MCF 10A (cell line): Measurements from ENCODE around the gene GPX6. TPM values are rescaled to one million over a fixed set of nuclear protein-coding genes. Genes with fewer than 3 reads are reported as not detected.
"Not testable (repeated sequence)": the region's sequence is repeated elsewhere in the genome, so short reads cannot be mapped to it uniquely, and the experiment has no call there.

ENCODE experiments used
- BruUV-seq: library from RNA; stranded (reverse); fragments of 400-500 nt; replicated peaks from 2 replicates; lab custom pipeline; 2021; lab: Mats Ljungman, UMichigan
- CTCF ChIA-PET: fragments of 300-600 bp; sonication (Branson Sonifier 250); formaldehyde crosslinking; extraction: SDS; loops from one replicate; lab custom pipeline; 2021; ENCODE audit warnings: antibody characterized with exemption, inconsistent platforms; lab: Yijun Ruan, JAX
- POLR2A ChIA-PET: fragments of 300-600, 350-650 bp; sonication (Branson Sonifier 250); formaldehyde crosslinking; extraction: SDS; loops from one replicate; lab custom pipeline; 2020; ENCODE audit warnings: antibody characterized with exemption, inconsistent platforms; lab: Yijun Ruan, JAX
- DNase-seq: peaks from one replicate; pipeline ENCODE4 v3.0.0-alpha.2; 2018; ENCODE audit not compliant: unreplicated experiment
- H3K27ac Mint-ChIP-seq: one replicate; pipeline ENCODE4 v1.8.0; 2022; ENCODE audit warnings: mild to moderate bottlenecking, low read depth, mixed read lengths; ENCODE audit not compliant: unreplicated experiment
- H3K27me3 Mint-ChIP-seq: one replicate; pipeline ENCODE4 v1.8.0; 2022; ENCODE audit warnings: mixed read lengths; ENCODE audit not compliant: insufficient read depth, unreplicated experiment
- H3K36me3 Mint-ChIP-seq: one replicate; pipeline ENCODE4 v1.8.0; 2022; ENCODE audit warnings: mild to moderate bottlenecking, moderate library complexity, mixed read lengths; ENCODE audit not compliant: insufficient read depth, unreplicated experiment
- H3K4me1 Mint-ChIP-seq: one replicate; pipeline ENCODE4 v1.8.0; 2022; ENCODE audit warnings: mixed read lengths; ENCODE audit not compliant: insufficient read depth, unreplicated experiment
- H3K4me3 Mint-ChIP-seq: one replicate; pipeline ENCODE4 v1.8.0; 2022; ENCODE audit warnings: mild to moderate bottlenecking, moderate library complexity, mixed read lengths; ENCODE audit not compliant: unreplicated experiment
- H3K9me3 Mint-ChIP-seq: one replicate; pipeline ENCODE4 v1.8.0; 2022; ENCODE audit warnings: mixed read lengths; ENCODE audit not compliant: unreplicated experiment
- intact Hi-C: fragments of 100-400 bp; cut with micrococcal nuclease; formaldehyde crosslinking; loops from 2 replicates; pipeline ENCODE4 v1.14.1; 2022
- total RNA-seq: library from RNA; stranded (reverse); gene quantifications from 2 replicates; pipeline ENCODE4 v1.2.3, GENCODE V29; 2022
- TF ChIP-seq, protein P1 (sequence below): fragments of 200-600 bp; IDR thresholded peaks from one replicate; pipeline ENCODE4 v1.8.0; 2022; ENCODE audit warnings: antibody characterized with exemption, mild to moderate bottlenecking; ENCODE audit not compliant: unreplicated experiment

The GPX6 gene
- total RNA-seq, 1 experiment from 2014 or later: not detected

DNA sequence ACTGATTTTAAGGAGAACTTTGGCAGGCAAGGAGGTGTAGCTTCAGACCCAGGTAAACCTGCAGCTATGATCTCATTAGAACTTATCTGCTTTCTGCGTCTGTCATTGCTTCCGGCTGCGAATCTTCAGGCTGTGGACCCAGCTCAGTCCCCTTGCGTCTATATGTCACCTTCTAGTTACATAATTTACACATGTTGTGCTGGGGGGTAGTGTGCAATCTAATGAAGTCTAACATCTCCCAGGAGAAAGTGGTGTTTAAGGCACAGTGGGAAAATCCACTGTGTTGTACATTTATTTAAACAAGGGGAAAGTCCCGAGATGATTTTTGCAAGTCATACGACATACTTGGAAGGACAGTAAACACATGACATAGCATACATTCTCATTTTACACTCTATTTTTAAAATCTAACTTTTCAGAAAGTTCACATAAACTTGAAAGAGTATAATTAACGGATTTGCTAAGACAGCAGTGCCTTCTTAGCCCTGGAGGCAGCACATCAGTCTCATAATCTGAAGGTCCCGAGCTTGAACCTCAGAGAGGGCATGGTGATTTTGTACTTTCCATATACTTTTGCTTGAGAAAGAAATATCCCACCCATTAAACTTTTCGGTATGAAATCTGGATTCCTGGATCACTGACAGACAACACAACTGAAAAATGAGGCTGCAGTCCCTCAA lies 35.2 kb downstream of the GPX6 start:
- H3K4me3 Mint-ChIP-seq: no peak overlapping the region
- no peaks in the 10 kb centered on the region for H3K36me3 Mint-ChIP-seq
- intact Hi-C loops: no loop called here
- H3K4me1 Mint-ChIP-seq: no peaks in the 10 kb centered on the region
- no peak for DNase-seq
- TF ChIP-seq, protein P1, sequence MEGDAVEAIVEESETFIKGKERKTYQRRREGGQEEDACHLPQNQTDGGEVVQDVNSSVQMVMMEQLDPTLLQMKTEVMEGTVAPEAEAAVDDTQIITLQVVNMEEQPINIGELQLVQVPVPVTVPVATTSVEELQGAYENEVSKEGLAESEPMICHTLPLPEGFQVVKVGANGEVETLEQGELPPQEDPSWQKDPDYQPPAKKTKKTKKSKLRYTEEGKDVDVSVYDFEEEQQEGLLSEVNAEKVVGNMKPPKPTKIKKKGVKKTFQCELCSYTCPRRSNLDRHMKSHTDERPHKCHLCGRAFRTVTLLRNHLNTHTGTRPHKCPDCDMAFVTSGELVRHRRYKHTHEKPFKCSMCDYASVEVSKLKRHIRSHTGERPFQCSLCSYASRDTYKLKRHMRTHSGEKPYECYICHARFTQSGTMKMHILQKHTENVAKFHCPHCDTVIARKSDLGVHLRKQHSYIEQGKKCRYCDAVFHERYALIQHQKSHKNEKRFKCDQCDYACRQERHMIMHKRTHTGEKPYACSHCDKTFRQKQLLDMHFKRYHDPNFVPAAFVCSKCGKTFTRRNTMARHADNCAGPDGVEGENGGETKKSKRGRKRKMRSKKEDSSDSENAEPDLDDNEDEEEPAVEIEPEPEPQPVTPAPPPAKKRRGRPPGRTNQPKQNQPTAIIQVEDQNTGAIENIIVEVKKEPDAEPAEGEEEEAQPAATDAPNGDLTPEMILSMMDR: no peak
- ChIA-PET POLR2A (no interaction called here), CTCF (interaction anchor here (0.5 kb wide), 1 partner anchor 199 kb away, joined by 3 read pairs; no protein-coding TSS in a partner anchor)
- BruUV-seq: no TSS peak
- peaks cover 45% of the 10 kb centered on the region for H3K27me3 Mint-ChIP-seq
- H3K9me3 Mint-ChIP-seq: no peaks in the 10 kb centered on the region
- no peak overlapping the region for H3K27ac Mint-ChIP-seq

DNA sequence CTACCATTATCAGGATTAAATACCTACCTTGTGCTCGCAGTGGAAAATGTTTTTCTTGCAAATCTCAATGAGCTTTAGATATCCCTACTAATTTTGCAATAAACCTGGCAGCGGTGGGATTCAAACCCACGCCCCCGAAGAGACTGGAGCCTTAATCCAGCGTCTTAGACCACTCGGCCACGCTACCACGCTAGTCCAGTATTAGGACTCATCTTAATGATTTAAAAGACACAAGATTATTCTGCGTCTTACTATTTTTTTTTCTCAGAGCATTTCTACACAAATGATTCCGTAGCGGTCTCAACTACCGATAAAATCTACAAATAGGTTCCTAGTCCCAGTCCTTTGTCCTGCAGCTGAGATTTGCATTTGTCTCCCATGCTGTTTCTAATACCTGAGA lies 37.1 kb downstream of the GPX6 start:
- intact Hi-C loops: no loop called here
- no TSS peak for BruUV-seq
- Mint-ChIP-seq H3K27me3 (peaks cover 45% of the 10 kb centered on the region), H3K4me1 (no peaks in the 10 kb centered on the region), H3K27ac (no peak overlapping the region), H3K9me3 (no peaks in the 10 kb centered on the region), H3K36me3 (peaks cover 8% of the 10 kb centered on the region), H3K4me3 (no peak overlapping the region)
- ChIA-PET CTCF (interaction anchor here (0.8 kb wide), 1 partner anchor 10 kb away, joined by 3 read pairs; no protein-coding TSS in a partner anchor), POLR2A (interaction anchor here (2.2 kb wide), 1 partner anchor 11 kb away, joined by 5 read pairs; no protein-coding TSS in a partner anchor)
- TF ChIP-seq, protein P1: no peak
- DNase-seq: no peak

DNA sequence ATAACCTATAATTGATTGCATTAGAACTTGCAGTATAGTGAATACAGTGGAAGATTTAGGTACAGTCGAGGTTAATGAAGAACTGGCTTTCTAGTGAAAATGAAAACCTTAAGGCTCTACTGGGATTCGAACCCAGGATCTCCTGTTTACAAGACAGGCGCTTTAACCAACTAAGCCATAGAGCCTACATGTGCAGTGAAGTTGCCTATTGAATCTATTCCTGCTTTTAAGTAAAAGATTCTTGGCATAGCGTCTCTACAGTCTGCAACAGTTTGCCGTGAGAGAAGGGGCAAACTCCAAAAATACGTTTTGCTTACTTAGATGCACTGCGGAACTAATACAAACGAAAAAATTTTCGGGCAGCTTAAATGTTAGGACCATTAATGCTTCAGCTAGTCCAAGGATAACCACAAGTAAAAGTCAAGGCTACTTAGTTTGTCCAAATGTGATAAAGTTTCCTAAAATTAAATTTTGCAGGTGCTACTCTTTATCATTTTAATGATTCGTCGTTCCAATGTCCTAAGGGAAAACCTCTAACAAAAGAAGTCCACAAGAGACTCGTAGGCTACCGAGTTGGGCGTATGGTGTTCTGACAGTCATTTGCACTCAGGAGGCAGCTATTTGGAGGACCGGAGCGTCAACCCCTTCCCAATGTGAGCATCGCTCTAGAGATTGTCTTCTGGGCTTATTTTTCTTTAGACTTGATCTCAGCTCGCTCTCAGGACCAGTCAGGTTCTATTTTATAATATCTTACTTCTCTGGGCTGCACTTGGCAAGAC lies 41.0 kb downstream of the GPX6 start:
- DNase-seq: peak; percentile 83
- Mint-ChIP-seq H3K4me3 (peak overlapping the region; percentile 76), H3K27ac (no peak overlapping the region), H3K9me3 (no peaks in the 10 kb centered on the region), H3K36me3 (peaks cover 8% of the 10 kb centered on the region), H3K27me3 (peaks cover 10% of the 10 kb centered on the region), H3K4me1 (no peaks in the 10 kb centered on the region)
- ChIA-PET CTCF (interaction anchor here (0.5 to 1.6 kb wide), 6 partner anchors 16 to 478 kb away, joined by 3 to 4 read pairs (median 3); no protein-coding TSS in a partner anchor), POLR2A (interaction anchor here (0.7 to 1.8 kb wide), 8 partner anchors 9 to 436 kb away, joined by 3 to 11 read pairs (median 4); a partner anchor contains a TSS)
- BruUV-seq: no TSS peak
- TF ChIP-seq, protein P1: no peak
- intact Hi-C loops: no loop called here

DNA sequence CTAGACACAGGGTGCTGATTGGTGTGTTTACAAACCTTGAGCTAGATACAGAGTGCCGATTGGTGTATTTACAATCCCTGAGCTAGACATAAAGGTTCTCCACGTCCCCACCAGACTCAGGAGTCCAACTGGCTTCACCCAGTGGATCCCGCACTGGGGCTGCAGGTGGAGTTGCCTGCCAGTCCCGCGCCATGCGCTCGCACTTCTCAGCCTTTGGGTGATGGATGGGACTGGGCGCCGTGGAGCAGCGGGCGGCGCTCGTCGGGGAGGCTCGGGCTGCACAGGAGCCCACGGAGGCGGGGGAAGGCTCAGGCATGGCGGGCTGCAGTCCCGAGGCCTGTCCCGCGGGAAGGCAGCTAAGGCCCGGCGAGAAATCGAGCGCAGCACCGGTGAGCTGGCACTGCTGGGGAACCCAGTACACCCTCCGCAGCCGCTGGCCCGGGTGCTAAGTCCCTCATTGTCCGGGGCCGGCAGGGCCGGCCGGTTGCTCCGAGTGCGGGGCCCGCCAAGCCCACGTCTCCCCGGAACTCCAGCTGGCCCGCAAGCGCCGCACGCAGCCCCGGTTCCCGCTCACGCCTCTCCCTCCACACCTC lies 46.3 kb downstream of the GPX6 start:
- CTCF ChIA-PET, intact Hi-C loops, H3K9me3 Mint-ChIP-seq, BruUV-seq, DNase-seq, H3K4me3 Mint-ChIP-seq, H3K36me3 Mint-ChIP-seq, H3K4me1 Mint-ChIP-seq, H3K27ac Mint-ChIP-seq: not testable (repeated sequence)
- peaks cover 23% of the 10 kb centered on the region for H3K27me3 Mint-ChIP-seq
- POLR2A ChIA-PET: interaction anchor here (0.6 kb wide), 1 partner anchor 22 kb away, joined by 3 read pairs; no protein-coding TSS in a partner anchor
